GM12875 (cell line): Measurements from ENCODE around the gene RSPH3.
"Not testable (repeated sequence)": the region's sequence is repeated elsewhere in the genome, so short reads cannot be mapped to it uniquely, and the experiment has no call there.

Source experiments
- H3K4me3 ChIP-seq: one replicate; pipeline ENCODE4 v1.5.1; 2011; ENCODE audit warnings: low read depth, low read length, control low read depth
- CTCF ChIP-seq: IDR thresholded peaks from 2 replicates; pipeline ENCODE4 v1.5.1; 2011; ENCODE audit warnings: low read depth, mild to moderate bottlenecking, control low read depth, inconsistent platforms, low read length, moderate library complexity, borderline replicate concordance; ENCODE audit not compliant: insufficient read depth

Gene RSPH3

GRCh38 chr6:159036673-159037072 lies 36.7 kb upstream of the RSPH3 start:
- H3K4me3 ChIP-seq = no peak overlapping the region
- TF ChIP-seq CTCF = no peak

GRCh38 chr6:159035891-159036290 lies 35.9 kb upstream of the RSPH3 start:
- no peak overlapping the region for H3K4me3 ChIP-seq
- TF ChIP-seq CTCF = no peak

GRCh38 chr6:159033160-159034049 lies 33.4 kb upstream of the RSPH3 start:
- no peak for TF ChIP-seq CTCF
- no peak overlapping the region for H3K4me3 ChIP-seq

- H3K4me3 ChIP-seq = no peak overlapping the region
- TF ChIP-seq CTCF = no peak
Measured at GRCh38 chr6:159031846-159032245, 31.8 kb upstream of the RSPH3 start.

- no peak overlapping the region for H3K4me3 ChIP-seq
- no peak for TF ChIP-seq CTCF
Measured at GRCh38 chr6:159030168-159030567, 30.2 kb upstream of the RSPH3 start.

GRCh38 chr6:159025224-159025623 lies 25.2 kb upstream of the RSPH3 start:
- H3K4me3 ChIP-seq = not testable (repeated sequence)

- no peak overlapping the region for H3K4me3 ChIP-seq
- no peak for TF ChIP-seq CTCF
Measured at GRCh38 chr6:159023893-159024292, 23.9 kb upstream of the RSPH3 start.
